Activated CD8-positive, alpha-beta T cell treated with anti-CD3 and anti-CD28 coated beads for 36 hours (primary cell): ENCODE results near the gene PDE6A. TPM values are rescaled to one million over a fixed set of nuclear protein-coding genes. Genes with fewer than 3 reads are reported as not detected.

Experiments
- ATAC-seq: fragments of 200-7000 bp; cut with Tn5 transposase; one replicate; pipeline ENCODE4 v1.10.0; 2021; ENCODE audit warnings: mild to moderate bottlenecking, moderate library complexity
- CTCF ChIA-PET: fragments of 350-600 bp; sonication (Branson Sonifier 250); formaldehyde crosslinking; loops from one replicate; lab custom pipeline; 2021; ENCODE audit warnings: antibody characterized with exemption; lab: Charles Lee
- POLR2A ChIA-PET: fragments of 350-600 bp; sonication (Branson Sonifier 250); formaldehyde crosslinking; loops from one replicate; lab custom pipeline; 2021; ENCODE audit warnings: antibody characterized with exemption; lab: Charles Lee
- DNase-seq: peaks from one replicate; pipeline ENCODE4 v3.0.0-alpha.2; 2020
- H3K27ac Mint-ChIP-seq: one replicate; pipeline ENCODE4 v1.8.0; 2021; ENCODE audit warnings: mild to moderate bottlenecking, mixed read lengths
- H3K27me3 Mint-ChIP-seq: one replicate; pipeline ENCODE4 v1.8.0; 2021; ENCODE audit warnings: mixed read lengths
- H3K36me3 Mint-ChIP-seq: one replicate; pipeline ENCODE4 v1.8.0; 2021; ENCODE audit warnings: low read depth, mixed read lengths
- H3K4me1 Mint-ChIP-seq: one replicate; pipeline ENCODE4 v1.8.0; 2021; ENCODE audit warnings: low read depth, mixed read lengths
- H3K4me3 Mint-ChIP-seq: one replicate; pipeline ENCODE4 v1.8.0; 2021; ENCODE audit warnings: mild to moderate bottlenecking, moderate library complexity, mixed read lengths
- H3K9me3 Mint-ChIP-seq: one replicate; pipeline ENCODE4 v1.8.0; 2021; ENCODE audit warnings: mixed read lengths
- CTCF ChIP-seq: fragments of 200-600 bp; IDR thresholded peaks from one replicate; pipeline ENCODE4 v1.8.0; 2022; ENCODE audit warnings: antibody characterized with exemption, mild to moderate bottlenecking
- intact Hi-C: fragments of 100-400 bp; cut with micrococcal nuclease; formaldehyde crosslinking; loops from one replicate; pipeline ENCODE4 v1.10.0; 2022
- total RNA-seq, 2 experiments: library from RNA; stranded (reverse); gene quantifications; one replicate each; pipeline ENCODE4 v1.2.3, GENCODE V29; 2021

PDE6A gene
- total RNA-seq, 2 experiments from 2014 or later = not detected

GRCh38 chr5:149940077-149940574 is 4.5 kb downstream of the PDE6A start:
- ChIA-PET POLR2A (no interaction called here), CTCF (interaction anchor here (0.6 to 1.3 kb wide), 3 partner anchors 22 to 216 kb away, joined by 3 read pairs; no protein-coding TSS in a partner anchor)
- no peak overlapping the region for H3K4me3 Mint-ChIP-seq
- no peak for DNase-seq
- H3K9me3 Mint-ChIP-seq = no peaks in the 10 kb centered on the region
- no peaks in the 10 kb centered on the region for H3K4me1 Mint-ChIP-seq
- no peak for ATAC-seq
- no peaks in the 10 kb centered on the region for H3K36me3 Mint-ChIP-seq
- H3K27me3 Mint-ChIP-seq = peaks cover 4% of the 10 kb centered on the region
- intact Hi-C loops = no loop called here
- no peak overlapping the region for H3K27ac Mint-ChIP-seq
- TF ChIP-seq CTCF = no peak

- TF ChIP-seq CTCF = no peak
- no peaks in the 10 kb centered on the region for H3K4me1 Mint-ChIP-seq
- CTCF ChIA-PET = interaction anchor here (0.6 to 1.3 kb wide), 5 partner anchors 20 to 216 kb away, joined by 3 to 4 read pairs (median 3); no protein-coding TSS in a partner anchor
These were observed 5.0 kb downstream of the PDE6A start for GRCh38 chr5:149939546-149939945.

GRCh38 chr5:149938791-149939358 is 5.7 kb downstream of the PDE6A start:
- CTCF ChIA-PET = interaction anchor here (0.8 to 1.3 kb wide), 3 partner anchors 21 to 86 kb away, joined by 3 to 4 read pairs (median 3); no protein-coding TSS in a partner anchor

More at GRCh38 chr5:149939546-149939945, 5.0 kb downstream of the PDE6A start:
- DNase-seq (no peak), ATAC-seq (no peak)
- Mint-ChIP-seq H3K27me3 (peaks cover 4% of the 10 kb centered on the region), H3K9me3 (no peaks in the 10 kb centered on the region), H3K4me3 (no peak overlapping the region), H3K36me3 (no peaks in the 10 kb centered on the region), H3K27ac (no peak overlapping the region)
- intact Hi-C loops = no loop called here
- POLR2A ChIA-PET = no interaction called here

GRCh38 chr5:149938279-149938678 is 6.3 kb downstream of the PDE6A start:
- Mint-ChIP-seq H3K9me3 (no peaks in the 10 kb centered on the region), H3K27ac (no peak overlapping the region), H3K4me3 (no peak overlapping the region), H3K4me1 (no peaks in the 10 kb centered on the region), H3K27me3 (peaks cover 4% of the 10 kb centered on the region), H3K36me3 (no peaks in the 10 kb centered on the region)
- ChIA-PET POLR2A (no interaction called here), CTCF (no interaction called here)
- TF ChIP-seq CTCF = no peak
- intact Hi-C loops = no loop called here
- DNase-seq = no peak
- ATAC-seq = no peak

More at GRCh38 chr5:149938791-149939358, 5.7 kb downstream of the PDE6A start:
- Mint-ChIP-seq H3K4me1 (no peaks in the 10 kb centered on the region), H3K36me3 (no peaks in the 10 kb centered on the region), H3K27me3 (peaks cover 4% of the 10 kb centered on the region), H3K4me3 (no peak overlapping the region), H3K9me3 (no peaks in the 10 kb centered on the region), H3K27ac (no peak overlapping the region)
- no peak for TF ChIP-seq CTCF
- intact Hi-C loops = no loop called here
- DNase-seq = no peak
- POLR2A ChIA-PET = no interaction called here
- ATAC-seq = no peak

- Mint-ChIP-seq H3K4me1 (no peaks in the 10 kb centered on the region), H3K4me3 (no peak overlapping the region), H3K27ac (no peak overlapping the region), H3K9me3 (no peaks in the 10 kb centered on the region), H3K27me3 (peaks cover 4% of the 10 kb centered on the region), H3K36me3 (no peaks in the 10 kb centered on the region)
- ChIA-PET POLR2A (no interaction called here), CTCF (interaction anchor here (1.1 to 4.5 kb wide), 2 partner anchors 10 to 23 kb away, joined by 3 to 27 read pairs; partner anchors contain the start of gene SLC26A2)
- DNase-seq (no peak), ATAC-seq (no peak)
- intact Hi-C loops = no loop called here
- no peak for TF ChIP-seq CTCF
These were observed 7.0 kb downstream of the PDE6A start for GRCh38 chr5:149937610-149938009.
